Hepatocyte (in vitro differentiated cells): ENCODE measurements around the gene CRADD. TPM values are rescaled to one million over a fixed set of nuclear protein-coding genes. Genes with fewer than 3 reads are reported as not detected.
"Not testable (repeated sequence)": the region's sequence is repeated elsewhere in the genome, so short reads cannot be mapped to it uniquely, and the experiment has no call there.

ENCODE experiments used
- DNase-seq: peaks from one replicate; pipeline ENCODE4 v3.0.0-alpha.2; 2016; ENCODE audit warnings: low spot score
- H2AFZ ChIP-seq: fragments of 200-600 bp; sonication (generic); 2 replicates; pipeline ENCODE4 v1.6.0; 2016; ENCODE audit warnings: antibody characterized with exemption, mild to moderate bottlenecking
- H3K27ac ChIP-seq: fragments of 200-600 bp; sonication (generic); 2 replicates; pipeline ENCODE4 v1.5.1; 2016; ENCODE audit warnings: mild to moderate bottlenecking
- H3K27me3 ChIP-seq: fragments of 200-600 bp; sonication (generic); 2 replicates; pipeline ENCODE4 v1.6.1; 2016
- H3K36me3 ChIP-seq: fragments of 200-600 bp; sonication (generic); replicated peaks from 2 replicates; pipeline ENCODE4 v1.5.1; 2016; ENCODE audit warnings: low read depth; ENCODE audit not compliant: insufficient read depth
- H3K4me1 ChIP-seq: fragments of 200-600 bp; sonication (generic); 2 replicates; pipeline ENCODE4 v1.5.1; 2016; ENCODE audit warnings: mild to moderate bottlenecking, moderate library complexity; ENCODE audit not compliant: insufficient read depth
- H3K4me2 ChIP-seq: fragments of 200-600 bp; sonication (generic); 2 replicates; pipeline ENCODE4 v1.6.0; 2016
- H3K4me3 ChIP-seq: fragments of 200-600 bp; sonication (generic); 2 replicates; pipeline ENCODE4 v1.5.1; 2016; ENCODE audit warnings: mild to moderate bottlenecking
- H3K79me2 ChIP-seq: fragments of 200-600 bp; sonication (generic); 2 replicates; pipeline ENCODE4 v1.6.0; 2017; ENCODE audit warnings: mild to moderate bottlenecking
- H3K9me2 ChIP-seq: fragments of 200-600 bp; sonication (generic); replicated peaks from 2 replicates; pipeline ENCODE4 v1.6.0; 2017; ENCODE audit warnings: mild to moderate bottlenecking; ENCODE audit not compliant: insufficient read depth
- H3K9me3 ChIP-seq: fragments of 200-600 bp; sonication (generic); 2 replicates; pipeline ENCODE4 v1.5.1; 2016; ENCODE audit warnings: low read depth, mild to moderate bottlenecking
- H4K20me1 ChIP-seq: fragments of 200-600 bp; sonication (generic); 2 replicates; pipeline ENCODE4 v1.6.0; 2016; ENCODE audit warnings: mild to moderate bottlenecking; ENCODE audit not compliant: insufficient read depth, poor library complexity, severe bottlenecking
- EZH2 ChIP-seq: fragments of 200-600 bp; sonication (generic); IDR thresholded peaks from 2 replicates; pipeline ENCODE4 v1.6.1; 2016; ENCODE audit warnings: antibody characterized with exemption, mild to moderate bottlenecking, borderline replicate concordance
- EZH2phosphoT487 ChIP-seq: fragments of 200-600 bp; sonication (generic); IDR thresholded peaks from one replicate; pipeline ENCODE4 v1.6.1; 2018; ENCODE audit warnings: antibody characterized with exemption, mild to moderate bottlenecking, low read depth, moderate library complexity; ENCODE audit not compliant: unreplicated experiment, severe bottlenecking
- WGBS: methylation state at CpG from one replicate; pipeline ENCODE4 v1.1.6; 2016; ENCODE audit warnings: low lambda C conversion rate; ENCODE audit errors: missing lambda C conversion rate; 5-methylcytosine and 5-hydroxymethylcytosine counted together
- polyA plus RNA-seq: library from polyadenylated mRNA; unstranded; fragments of >200 nt; fragmentation: Nextera tagmentation; extraction: Ambion mirVana; gene quantifications from 2 replicates; pipeline ENCODE4 v1.2.1, GENCODE V29; 2016
- total RNA-seq: library from RNA; depleted of rRNA; stranded (reverse); fragments of >200 nt; gene quantifications from 2 replicates; pipeline ENCODE4 v1.2.3, GENCODE V29; 2014
- TF ChIP-seq, protein P1 (sequence below): fragments of 200-600 bp; sonication (generic); IDR thresholded peaks from 2 replicates; pipeline ENCODE4 v1.5.1; 2016; ENCODE audit warnings: antibody characterized with exemption, mild to moderate bottlenecking; ENCODE audit not compliant: poor library complexity

Gene CRADD
- total and polyA plus RNA-seq, 2 experiments from 2014 or later = 19.5 to 27.3 TPM

DNA sequence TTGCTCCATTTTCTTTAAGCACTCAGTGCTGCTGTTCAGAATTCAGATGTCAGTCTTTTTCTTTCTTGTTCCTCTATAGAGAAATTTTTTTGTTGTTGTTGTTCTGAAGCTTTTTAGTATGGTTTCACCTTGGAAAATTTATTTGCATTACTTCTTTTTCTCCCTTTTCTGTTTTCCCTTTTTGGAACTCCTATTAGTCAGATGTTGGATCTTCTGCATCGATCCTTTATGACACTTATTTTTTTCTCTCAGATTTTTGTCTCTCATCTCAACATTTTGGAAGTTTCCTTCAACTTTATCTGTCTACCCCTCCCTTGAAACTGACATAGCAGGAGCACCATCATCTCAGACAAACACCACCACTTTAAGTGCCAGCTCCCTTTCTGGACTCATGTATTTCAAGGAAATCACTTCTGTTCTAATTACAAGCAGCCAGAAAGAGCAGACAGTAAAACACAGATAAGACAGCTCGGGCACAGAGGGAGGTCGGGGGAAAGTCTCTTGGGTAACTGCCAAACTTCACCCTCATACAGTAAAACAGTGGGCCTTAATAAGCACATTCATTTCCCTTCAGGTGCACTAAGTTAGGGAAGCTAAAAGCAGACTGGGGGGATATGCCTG is 248.5 kb downstream of the CRADD start:
- H3K36me3 ChIP-seq = no peaks in the 10 kb centered on the region
- H3K4me1 ChIP-seq = no peaks in the 10 kb centered on the region
- H3K79me2 ChIP-seq = no peaks in the 10 kb centered on the region
- no peak overlapping the region for H3K4me2 ChIP-seq
- no peak overlapping the region for H3K27ac ChIP-seq
- no peaks in the 10 kb centered on the region for H4K20me1 ChIP-seq
- no peaks in the 10 kb centered on the region for H3K9me3 ChIP-seq
- H2AFZ ChIP-seq = no peak overlapping the region
- no peak overlapping the region for H3K4me3 ChIP-seq
- no peaks in the 10 kb centered on the region for H3K27me3 ChIP-seq
- no peak for DNase-seq
- WGBS = 88% methylated on average over 3 of the region's 3 CpGs
- H3K9me2 ChIP-seq = no peaks in the 10 kb centered on the region
- TF ChIP-seq EZH2 = no peak
- no peak for TF ChIP-seq EZH2phosphoT487
- TF ChIP-seq, protein P1, sequence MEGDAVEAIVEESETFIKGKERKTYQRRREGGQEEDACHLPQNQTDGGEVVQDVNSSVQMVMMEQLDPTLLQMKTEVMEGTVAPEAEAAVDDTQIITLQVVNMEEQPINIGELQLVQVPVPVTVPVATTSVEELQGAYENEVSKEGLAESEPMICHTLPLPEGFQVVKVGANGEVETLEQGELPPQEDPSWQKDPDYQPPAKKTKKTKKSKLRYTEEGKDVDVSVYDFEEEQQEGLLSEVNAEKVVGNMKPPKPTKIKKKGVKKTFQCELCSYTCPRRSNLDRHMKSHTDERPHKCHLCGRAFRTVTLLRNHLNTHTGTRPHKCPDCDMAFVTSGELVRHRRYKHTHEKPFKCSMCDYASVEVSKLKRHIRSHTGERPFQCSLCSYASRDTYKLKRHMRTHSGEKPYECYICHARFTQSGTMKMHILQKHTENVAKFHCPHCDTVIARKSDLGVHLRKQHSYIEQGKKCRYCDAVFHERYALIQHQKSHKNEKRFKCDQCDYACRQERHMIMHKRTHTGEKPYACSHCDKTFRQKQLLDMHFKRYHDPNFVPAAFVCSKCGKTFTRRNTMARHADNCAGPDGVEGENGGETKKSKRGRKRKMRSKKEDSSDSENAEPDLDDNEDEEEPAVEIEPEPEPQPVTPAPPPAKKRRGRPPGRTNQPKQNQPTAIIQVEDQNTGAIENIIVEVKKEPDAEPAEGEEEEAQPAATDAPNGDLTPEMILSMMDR = no peak

DNA sequence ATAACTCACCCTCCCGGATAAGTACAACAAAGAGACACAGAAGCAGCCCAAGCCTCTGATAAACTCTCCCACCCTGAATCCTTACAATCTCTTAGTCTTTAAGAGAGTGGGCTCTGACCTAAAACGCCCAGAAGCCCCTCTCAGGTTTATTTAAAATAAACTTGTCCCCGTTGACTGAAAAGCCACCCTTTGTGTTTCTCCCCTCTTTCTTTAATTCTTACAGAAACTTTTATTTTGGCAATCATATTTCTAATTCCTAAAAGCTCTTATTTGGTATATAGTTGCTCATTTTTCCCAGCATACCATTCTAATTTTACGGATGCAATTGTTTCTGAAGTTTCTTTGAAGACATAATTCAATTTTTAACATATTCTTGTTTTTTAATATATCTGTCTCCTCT is 249.1 kb downstream of the CRADD start:
- no peaks in the 10 kb centered on the region for H3K9me3 ChIP-seq
- no peak overlapping the region for H3K27ac ChIP-seq
- no peaks in the 10 kb centered on the region for H3K9me2 ChIP-seq
- H3K36me3 ChIP-seq = no peaks in the 10 kb centered on the region
- no peak for DNase-seq
- no peak overlapping the region for H3K4me3 ChIP-seq
- no peak overlapping the region for H3K4me2 ChIP-seq
- H3K4me1 ChIP-seq = no peaks in the 10 kb centered on the region
- H3K27me3 ChIP-seq = no peaks in the 10 kb centered on the region
- WGBS = 91% methylated on average over 4 of the region's 4 CpGs
- H3K79me2 ChIP-seq = no peaks in the 10 kb centered on the region
- no peak overlapping the region for H2AFZ ChIP-seq
- TF ChIP-seq, protein P1 = no peak
- TF ChIP-seq EZH2phosphoT487 (no peak), EZH2 (no peak)
- H4K20me1 ChIP-seq = no peaks in the 10 kb centered on the region

DNA sequence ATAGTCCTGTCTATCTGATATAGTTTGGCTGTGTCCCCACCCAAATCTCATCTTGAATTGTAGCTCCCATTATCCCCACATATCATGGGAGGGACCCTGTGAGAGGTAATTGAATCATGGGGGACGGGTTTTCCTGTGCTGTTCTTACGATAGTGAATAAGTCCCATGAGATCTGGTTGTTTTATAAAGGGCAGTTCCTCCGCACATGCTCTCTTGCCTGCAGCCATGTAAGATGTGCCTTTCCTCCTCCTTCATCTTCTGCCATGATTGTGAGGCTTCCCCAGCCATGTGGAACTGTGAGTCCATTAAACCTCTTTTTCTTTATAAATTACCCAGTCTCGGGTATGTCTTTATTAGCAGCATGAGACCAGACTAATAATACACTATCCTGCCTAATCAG is 251.9 kb downstream of the CRADD start:
- not testable (repeated sequence) for H3K9me2 ChIP-seq, H3K79me2 ChIP-seq, DNase-seq, H2AFZ ChIP-seq, H4K20me1 ChIP-seq, H3K27me3 ChIP-seq, H3K4me2 ChIP-seq, H3K36me3 ChIP-seq, H3K4me1 ChIP-seq, H3K9me3 ChIP-seq, H3K27ac ChIP-seq, H3K4me3 ChIP-seq
- 94% methylated on average over 4 of the region's 4 CpGs for WGBS

DNA sequence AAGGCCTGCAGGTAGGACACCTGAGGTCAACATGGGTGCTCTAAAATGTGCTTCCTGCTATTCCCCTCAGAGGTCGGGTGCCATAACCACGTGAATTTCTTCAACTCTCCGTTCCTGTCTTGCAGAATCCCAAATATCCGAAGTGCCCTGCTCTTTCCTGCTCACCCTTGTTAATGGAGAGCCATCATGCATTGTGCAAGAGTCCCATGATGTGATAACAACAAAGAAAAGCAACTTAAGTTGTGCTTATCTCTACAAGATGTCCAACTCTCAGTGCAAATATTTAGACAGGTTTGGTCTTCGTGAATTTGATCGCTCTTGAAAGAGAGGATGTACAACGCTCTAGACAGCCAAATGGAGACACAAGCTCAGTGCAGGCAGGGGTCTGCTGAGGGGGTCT is 260.6 kb downstream of the CRADD start:
- Histone ChIP-seq H3K4me1 (no peaks in the 10 kb centered on the region), H3K9me2 (no peaks in the 10 kb centered on the region), H3K36me3 (no peaks in the 10 kb centered on the region), H3K4me3 (no peak overlapping the region), H2AFZ (no peak overlapping the region), H3K9me3 (no peaks in the 10 kb centered on the region), H4K20me1 (no peaks in the 10 kb centered on the region), H3K4me2 (no peak overlapping the region), H3K27ac (no peak overlapping the region), H3K79me2 (no peaks in the 10 kb centered on the region), H3K27me3 (no peaks in the 10 kb centered on the region)
- no peak for DNase-seq
- TF ChIP-seq, protein P1 = no peak
- TF ChIP-seq EZH2phosphoT487 = no peak
- no peak for TF ChIP-seq EZH2
- WGBS = 60% methylated on average over 7 of the region's 7 CpGs
